ENCODE data around the gene SH2B2. TPM values are rescaled to one million over a fixed set of nuclear protein-coding genes. Genes with fewer than 3 reads are reported as not detected.

The SH2B2 gene
- total RNA-seq, 4 donors from 2014 or later = 2.4 to 10.8 (median 7.6) TPM

- H3K4me1 ChIP-seq = peaks cover 0 to 32% (median 15%) of the 10 kb centered on the region in 4 donors
- H3K4me3 ChIP-seq = no peak overlapping the region
- no peak overlapping the region for H3K27ac ChIP-seq
- no peaks in the 10 kb centered on the region for H3K9me3 ChIP-seq
- DNase-seq (ENCODE audit: low spot score in 2 of 2) = no peak
- 79 to 81% methylated on average over 28 to 29 of the region's 32 CpGs for WGBS, 2 donors
- peaks cover 0 to 7% (median 0%) of the 10 kb centered on the region in 3 donors for H3K36me3 ChIP-seq
- H3K27me3 ChIP-seq = no peaks in the 10 kb centered on the region
- TF ChIP-seq POLR2A (IDR thresholded peaks at IDR 0.05) (no peak), CTCF (IDR thresholded peaks at IDR 0.05) (no peak), EP300 (IDR thresholded peaks at IDR 0.05) (no peak)
Observed at GRCh38 chr7:102282465-102283362, 4.0 kb upstream of the SH2B2 start.

DNA sequence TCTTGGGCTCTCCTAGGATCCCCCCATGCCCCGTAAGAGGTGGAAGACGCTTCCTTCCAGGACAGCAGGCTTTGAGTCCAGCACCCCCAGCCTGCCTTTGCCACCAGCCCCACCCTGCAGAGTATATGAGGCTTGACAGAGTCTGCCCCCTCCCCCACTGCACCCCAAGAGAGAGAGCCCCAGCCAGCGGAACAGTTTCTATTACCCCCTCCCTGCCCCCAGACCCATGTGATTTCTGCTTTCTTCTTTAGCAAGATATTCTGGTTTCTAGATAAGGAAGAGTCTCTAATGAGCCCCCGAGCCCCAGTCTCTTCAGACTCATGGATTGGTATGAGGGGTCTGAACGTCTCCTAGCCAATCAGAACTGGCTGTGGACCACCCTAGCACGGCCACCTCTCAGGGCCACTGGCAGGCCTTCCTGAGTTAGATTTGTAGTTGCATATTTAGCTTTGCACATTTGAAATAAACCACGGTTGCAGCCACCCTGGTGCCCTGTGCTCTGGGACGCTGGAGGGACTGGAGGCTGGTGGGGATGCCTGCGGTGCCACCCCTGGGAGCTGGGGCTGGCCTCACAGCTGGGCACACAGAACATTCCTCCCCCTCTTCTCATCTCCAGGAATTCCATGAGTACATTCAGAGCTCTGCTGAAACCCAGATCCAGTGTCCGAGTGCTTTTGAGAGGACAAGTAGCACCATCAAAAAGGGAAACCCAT, 3.0 kb upstream of the SH2B2 start:
- Histone ChIP-seq H3K4me1 (peaks cover 0 to 42% (median 23%) of the 10 kb centered on the region in 4 donors), H3K36me3 (peaks cover 0 to 5% (median 0%) of the 10 kb centered on the region in 3 donors)
- 70 to 78% methylated on average over 9 to 10 of the region's 10 CpGs for WGBS, 2 donors

DNA sequence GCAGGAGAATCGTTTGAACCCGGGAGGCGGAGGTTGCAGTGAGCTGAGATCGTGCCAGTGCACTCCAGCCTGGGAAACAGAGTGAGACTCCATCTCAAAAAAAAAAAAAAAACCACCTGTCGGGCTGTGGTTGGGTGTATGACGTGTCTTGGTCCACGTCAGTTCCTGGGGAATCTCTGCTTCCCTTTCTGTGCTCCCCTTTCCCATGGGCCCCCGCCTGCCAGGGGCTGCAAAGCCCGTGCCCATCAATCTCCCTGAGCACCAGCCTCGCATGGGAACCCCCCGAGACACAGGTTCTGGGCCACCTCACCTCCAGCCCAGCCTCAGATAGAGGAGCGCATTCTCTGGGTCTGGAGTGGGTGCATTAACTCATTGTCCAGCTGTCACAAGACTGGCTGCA, 2.3 kb upstream of the SH2B2 start:
- 76 to 78% methylated on average over 12 of the region's 12 CpGs for WGBS, 2 donors
- H3K27ac ChIP-seq = no peak overlapping the region
- H3K4me3 ChIP-seq = no peak overlapping the region

More for the DNA sequence above, 3.0 kb upstream of the SH2B2 start:
- Histone ChIP-seq H3K27ac (no peak overlapping the region), H3K4me3 (no peak overlapping the region), H3K9me3 (no peaks in the 10 kb centered on the region), H3K27me3 (no peaks in the 10 kb centered on the region)
- DNase-seq (ENCODE audit: low spot score in 2 of 2) = no peak
- TF ChIP-seq CTCF (IDR thresholded peaks at IDR 0.05) = no peak
- no peak for TF ChIP-seq EP300 (IDR thresholded peaks at IDR 0.05)
- no peak for TF ChIP-seq POLR2A (IDR thresholded peaks at IDR 0.05)

GRCh38 chr7:102284891-102285539, 1.7 kb upstream of the SH2B2 start:
- WGBS, 2 donors = 47 to 51% methylated on average over 16 to 19 of the region's 19 CpGs
- Histone ChIP-seq H3K9me3 (no peaks in the 10 kb centered on the region), H3K27me3 (no peaks in the 10 kb centered on the region), H3K4me1 (peaks cover 0 to 41% (median 23%) of the 10 kb centered on the region in 4 donors), H3K4me3 (peak overlapping the region in 1 of 4 donors; percentile 76), H3K27ac (peak overlapping the region in 2 of 4 donors; percentile 91 to 93), H3K36me3 (peaks cover 0 to 5% (median 0%) of the 10 kb centered on the region in 3 donors)
- TF ChIP-seq EP300 (IDR thresholded peaks at IDR 0.05) = no peak
- no peak for TF ChIP-seq POLR2A (IDR thresholded peaks at IDR 0.05)
- TF ChIP-seq CTCF (IDR thresholded peaks at IDR 0.05) = no peak
- peak in 1 of 2 donors; percentile 39 for DNase-seq (ENCODE audit: low spot score in 2 of 2)

More for the DNA sequence above, 2.3 kb upstream of the SH2B2 start:
- peaks cover 0 to 5% (median 0%) of the 10 kb centered on the region in 3 donors for H3K36me3 ChIP-seq
- DNase-seq (ENCODE audit: low spot score in 2 of 2) = no peak
- H3K9me3 ChIP-seq = no peaks in the 10 kb centered on the region
- H3K4me1 ChIP-seq = peaks cover 0 to 46% (median 25%) of the 10 kb centered on the region in 4 donors
- H3K27me3 ChIP-seq = no peaks in the 10 kb centered on the region
- no peak for TF ChIP-seq EP300 (IDR thresholded peaks at IDR 0.05)
- TF ChIP-seq POLR2A (IDR thresholded peaks at IDR 0.05) = no peak
- no peak for TF ChIP-seq CTCF (IDR thresholded peaks at IDR 0.05)

Measured in tibial nerve (tissue), 4 donors.